ENCODE measurements around the gene MIAT.

- no peak for TF ChIP-seq POLR2A (IDR thresholded peaks at IDR 0.05; ENCODE audit: low read length)
- TF ChIP-seq GATA1 (IDR thresholded peaks at IDR 0.05; ENCODE audit: low read depth, low read length) = no peak
These were observed 33.4 kb downstream of the MIAT start for GRCh38 chr22:26690654-26691376.

All from erythroblast (primary cell).